Loucy (cell line): ENCODE data around the gene BCORL1.

Experiments used
- CTCF ChIP-seq: fragments of 200-600 bp; sonication (generic); conservative IDR thresholded peaks from 2 replicates; pipeline ENCODE4 v1.5.1; 2014; ENCODE audit warnings: mild to moderate bottlenecking, antibody characterized with exemption, low read length
- EZH2phosphoT487 ChIP-seq: fragments of 200-600 bp; IDR thresholded peaks from 2 replicates; pipeline ENCODE4 v1.6.1; 2018; ENCODE audit warnings: antibody characterized with exemption, mild to moderate bottlenecking, moderate library complexity, borderline replicate concordance

- no peak for TF ChIP-seq CTCF
- no peak for TF ChIP-seq EZH2phosphoT487
These were observed 117.7 kb downstream of the BCORL1 start for GRCh38 chrX:130100180-130100579.
